ENCODE results near the gene FAM222A.

FAM222A gene

DNA sequence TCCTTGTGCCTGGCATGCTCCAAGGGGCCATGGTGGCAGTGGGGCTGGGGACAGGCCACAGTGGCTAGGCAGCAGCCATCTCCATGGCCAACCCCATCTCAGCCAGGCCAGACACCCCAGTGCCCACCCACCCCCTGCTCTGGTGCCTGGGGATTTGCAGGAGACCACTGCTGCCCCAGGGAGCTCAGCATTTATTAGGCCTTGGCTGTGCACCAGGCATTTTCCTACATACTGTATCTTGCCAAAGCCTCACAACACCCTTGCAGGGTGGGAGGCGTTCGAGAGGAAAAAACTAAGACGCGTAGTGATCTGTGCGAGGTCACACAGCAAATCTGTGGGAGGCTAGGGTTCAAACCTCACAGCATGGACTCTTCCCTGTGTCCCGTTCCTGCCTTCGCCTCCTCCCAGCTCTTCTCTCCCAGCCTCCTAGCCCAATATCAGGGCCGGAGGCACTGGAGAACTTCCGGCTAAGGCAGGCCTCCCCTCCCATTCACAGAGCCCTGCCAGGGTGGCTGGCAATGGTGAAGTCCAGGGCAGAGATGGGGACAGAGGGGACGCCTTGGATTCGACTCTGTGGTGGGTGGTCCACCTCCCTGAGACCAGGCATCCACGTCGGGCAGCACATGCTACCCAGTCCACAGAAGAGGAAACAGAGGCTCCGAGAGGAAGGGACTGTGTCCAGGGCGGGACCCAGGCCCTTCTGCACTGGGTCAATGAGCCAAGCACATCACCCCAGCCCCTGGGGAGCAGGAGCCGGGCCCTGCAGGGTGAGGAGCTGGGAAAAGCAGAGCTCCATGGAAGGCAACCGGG, 57.4 kb downstream of the FAM222A start:
- no peak for ATAC-seq
- TF ChIP-seq BACH2 (CRISPR knock-in tag; IDR thresholded peaks at IDR 0.05; ENCODE audit: borderline replicate concordance) (no peak), GLIS3 (CRISPR knock-in tag; IDR thresholded peaks at IDR 0.05) (no peak), RARB (CRISPR knock-in tag; IDR thresholded peaks at IDR 0.05) (no peak), TSHZ2 (CRISPR knock-in tag; IDR thresholded peaks at IDR 0.05) (no peak), ZNF70 (CRISPR knock-in tag; IDR thresholded peaks at IDR 0.05) (no peak), CREB5 (CRISPR knock-in tag; IDR thresholded peaks at IDR 0.05; ENCODE audit: low read depth) (no peak), ESRRG (CRISPR knock-in tag; IDR thresholded peaks at IDR 0.05) (no peak), ZFP3 (CRISPR knock-in tag; IDR thresholded peaks at IDR 0.05) (no peak), OSR1 (CRISPR knock-in tag; IDR thresholded peaks at IDR 0.05) (no peak), ZNF565 (CRISPR knock-in tag; conservative IDR thresholded peaks at IDR 0.05; ENCODE audit: low read depth) (no peak)

DNA sequence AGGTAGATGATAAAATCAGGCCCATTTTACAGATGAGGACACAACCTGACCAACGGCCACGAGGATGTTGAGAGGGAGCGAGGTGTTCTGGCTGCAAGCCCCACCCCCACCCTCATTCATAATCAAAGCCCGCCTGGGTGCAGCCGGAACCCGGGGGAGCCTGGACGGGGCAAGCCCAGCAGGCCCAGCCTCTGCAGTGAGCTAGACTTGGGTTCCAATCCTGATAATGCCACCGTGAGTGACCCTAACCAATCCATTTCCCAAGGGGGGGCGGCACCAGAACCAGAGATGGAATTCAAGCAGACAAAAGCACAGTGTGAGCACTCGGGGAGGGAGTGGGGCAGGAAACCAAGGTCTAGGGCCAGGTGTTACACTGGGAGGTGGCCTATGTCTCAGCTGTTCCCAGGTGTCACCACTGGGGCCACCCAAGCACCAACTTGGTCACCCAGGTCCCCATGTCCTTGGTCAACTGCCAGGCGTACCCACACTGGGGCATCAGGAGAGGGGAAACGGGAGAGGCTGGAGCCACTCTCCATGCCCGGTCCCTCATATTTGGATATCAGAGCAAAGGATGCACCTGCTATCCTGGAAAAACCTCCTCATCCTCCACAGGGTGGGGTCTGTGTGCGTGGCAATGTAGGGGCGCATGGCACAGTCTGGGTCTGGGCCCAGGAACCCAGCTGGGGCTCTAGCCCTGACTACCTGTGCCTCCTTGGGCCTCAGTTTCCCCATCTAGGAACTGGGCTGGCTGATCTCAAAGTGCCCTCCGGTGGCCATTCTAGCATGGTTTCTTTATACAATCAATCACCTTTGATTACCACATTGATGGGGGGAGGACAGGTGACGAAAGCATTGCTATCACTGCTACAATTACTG, 58.4 kb downstream of the FAM222A start:
- ATAC-seq, result no peak
- TF ChIP-seq ZNF8 (CRISPR knock-in tag; IDR thresholded peaks at IDR 0.05) (no peak), SNAI2 (CRISPR knock-in tag; IDR thresholded peaks at IDR 0.05) (no peak), RARB (CRISPR knock-in tag; IDR thresholded peaks at IDR 0.05) (no peak), CSDC2 (CRISPR knock-in tag; IDR thresholded peaks at IDR 0.05) (no peak), CSRNP3 (CRISPR knock-in tag; IDR thresholded peaks at IDR 0.05) (no peak), CREB5 (CRISPR knock-in tag; IDR thresholded peaks at IDR 0.05; ENCODE audit: low read depth) (no peak), TOX (CRISPR knock-in tag; IDR thresholded peaks at IDR 0.05; ENCODE audit: borderline replicate concordance) (no peak), TCF4 (CRISPR knock-in tag; IDR thresholded peaks at IDR 0.05; ENCODE audit: borderline replicate concordance) (no peak), ZFP3 (CRISPR knock-in tag; IDR thresholded peaks at IDR 0.05) (no peak), ZNF565 (CRISPR knock-in tag; conservative IDR thresholded peaks at IDR 0.05; ENCODE audit: low read depth) (no peak), OSR1 (CRISPR knock-in tag; IDR thresholded peaks at IDR 0.05) (no peak), ZNF70 (CRISPR knock-in tag; IDR thresholded peaks at IDR 0.05) (no peak), POU6F1 (CRISPR knock-in tag; IDR thresholded peaks at IDR 0.05; ENCODE audit: borderline replicate concordance, low read depth) (no peak), GLIS3 (CRISPR knock-in tag; IDR thresholded peaks at IDR 0.05) (no peak), ZFP30 (CRISPR knock-in tag; IDR thresholded peaks at IDR 0.05) (no peak), PPARA (CRISPR knock-in tag; IDR thresholded peaks at IDR 0.05; ENCODE audit: borderline replicate concordance) (no peak)

Measured in SK-N-SH treated with all-trans-retinoic acid at 6 μM for 48 hours (cell line).